ENCODE results near the gene DUSP16.
"Not testable (repeated sequence)": the region's sequence is repeated elsewhere in the genome, so short reads cannot be mapped to it uniquely, and the experiment has no call there.

The DUSP16 gene

GRCh38 chr12:12608557-12608957, 45.9 kb upstream of the DUSP16 start:
- ChIA-PET CTCF (interaction anchor here (0.7 kb wide), 1 partner anchor 9 kb away, joined by 3 read pairs; no protein-coding TSS in a partner anchor), POLR2A (no interaction called here)
- no peak for DNase-seq (ENCODE audit: extremely low spot score)
- TF ChIP-seq BHLHE40 (IDR thresholded peaks at IDR 0.05; ENCODE audit: borderline replicate concordance) (no peak), FOXA1 (IDR thresholded peaks at IDR 0.05) (no peak), FOXK2 (IDR thresholded peaks at IDR 0.05) (no peak), NFRKB (IDR thresholded peaks at IDR 0.05) (no peak), L3MBTL2 (conservative IDR thresholded peaks at IDR 0.05) (no peak), SP1 (IDR thresholded peaks at IDR 0.05) (no peak), TARDBP (IDR thresholded peaks at IDR 0.05) (no peak), SUZ12 (IDR thresholded peaks at IDR 0.05) (no peak)

DNA sequence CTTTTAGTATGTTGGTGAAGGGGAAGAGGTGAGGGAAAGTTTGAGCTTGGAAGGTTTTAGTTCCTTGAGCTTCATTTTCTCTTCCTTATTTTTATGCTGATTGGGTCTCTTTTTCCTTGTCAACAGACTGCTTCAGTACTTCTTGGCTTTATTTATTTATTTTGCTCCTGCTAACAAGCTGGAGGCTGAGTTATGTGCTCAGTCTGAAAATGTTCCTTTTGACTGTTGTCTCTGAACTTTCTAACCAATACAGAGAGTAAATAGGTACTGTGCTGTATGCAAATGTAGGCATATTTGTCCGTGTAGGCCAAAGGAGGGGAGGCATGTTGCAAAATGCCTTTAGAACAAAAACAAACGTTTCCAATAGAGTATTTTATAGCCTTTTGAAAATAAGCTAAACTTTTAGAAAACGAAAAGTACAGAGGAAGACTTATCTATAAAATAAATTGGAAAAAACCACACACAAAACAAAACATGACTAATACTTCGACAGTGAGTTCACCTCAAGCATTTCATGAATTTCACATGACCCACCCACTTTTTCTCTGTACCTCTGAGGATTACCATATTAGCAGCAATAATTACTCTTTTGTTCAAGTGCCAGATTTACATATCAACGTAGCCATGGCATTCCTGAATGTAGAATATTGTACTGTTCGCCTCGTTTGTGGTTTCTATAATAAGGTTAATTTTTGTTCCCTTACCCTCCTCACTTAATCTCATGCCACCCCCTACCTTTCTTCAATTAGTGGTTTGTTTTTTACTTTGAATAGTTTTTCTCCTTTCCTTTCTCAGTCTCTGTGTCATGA, 44.3 kb upstream of the DUSP16 start:
- POLR2A ChIA-PET = no interaction called here
- no peak for DNase-seq (ENCODE audit: extremely low spot score)
- no peak for TF ChIP-seq ARNT (IDR thresholded peaks at IDR 0.05)
- no peak for TF ChIP-seq SP1 (IDR thresholded peaks at IDR 0.05)
- TF ChIP-seq LEF1 (IDR thresholded peaks at IDR 0.05; ENCODE audit: borderline replicate concordance) = no peak
- no peak for TF ChIP-seq HDGF (IDR thresholded peaks at IDR 0.05; ENCODE audit: borderline replicate concordance)
- no peak for TF ChIP-seq TARDBP (IDR thresholded peaks at IDR 0.05)
- no peak for TF ChIP-seq ELF4 (IDR thresholded peaks at IDR 0.05)
- CTCF ChIA-PET = interaction anchor here (0.6 to 1.0 kb wide), 2 partner anchors 212 to 230 kb away, joined by 3 to 4 read pairs; no protein-coding TSS in a partner anchor

DNA sequence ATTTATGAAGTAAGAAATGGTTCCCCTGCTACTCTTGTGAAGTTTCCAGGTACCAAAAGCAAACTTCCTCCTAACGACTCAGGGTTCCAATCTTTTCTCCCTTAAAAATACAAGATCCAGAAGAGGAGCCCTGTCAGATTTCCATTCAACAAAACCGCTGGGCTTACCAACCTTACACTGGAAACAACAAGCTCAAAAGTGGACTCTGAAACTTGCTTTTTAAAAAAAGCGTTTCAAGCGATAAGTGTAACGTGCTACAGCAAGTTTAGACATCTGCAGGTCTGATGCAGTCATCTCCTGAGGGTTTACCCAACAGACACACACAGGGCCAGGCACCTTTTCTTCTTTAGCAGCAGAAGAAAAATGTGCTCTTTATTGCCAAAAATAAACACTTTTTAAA, 42.1 kb upstream of the DUSP16 start:
- POLR2A ChIA-PET = interaction anchor here (0.6 kb wide), 1 partner anchor 12 kb away, joined by 3 read pairs; no protein-coding TSS in a partner anchor
- CTCF ChIA-PET = no interaction called here
- DNase-seq (ENCODE audit: extremely low spot score) = no peak
- TF ChIP-seq, protein P1, sequence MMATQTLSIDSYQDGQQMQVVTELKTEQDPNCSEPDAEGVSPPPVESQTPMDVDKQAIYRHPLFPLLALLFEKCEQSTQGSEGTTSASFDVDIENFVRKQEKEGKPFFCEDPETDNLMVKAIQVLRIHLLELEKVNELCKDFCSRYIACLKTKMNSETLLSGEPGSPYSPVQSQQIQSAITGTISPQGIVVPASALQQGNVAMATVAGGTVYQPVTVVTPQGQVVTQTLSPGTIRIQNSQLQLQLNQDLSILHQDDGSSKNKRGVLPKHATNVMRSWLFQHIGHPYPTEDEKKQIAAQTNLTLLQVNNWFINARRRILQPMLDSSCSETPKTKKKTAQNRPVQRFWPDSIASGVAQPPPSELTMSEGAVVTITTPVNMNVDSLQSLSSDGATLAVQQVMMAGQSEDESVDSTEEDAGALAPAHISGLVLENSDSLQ (IDR thresholded peaks at IDR 0.05) = no peak
- TF ChIP-seq ZNF384 (IDR thresholded peaks at IDR 0.05) = no peak

- TF ChIP-seq TARDBP (IDR thresholded peaks at IDR 0.05) (no peak), SP1 (IDR thresholded peaks at IDR 0.05) (no peak), CTBP1 (IDR thresholded peaks at IDR 0.05; ENCODE audit: borderline replicate concordance) (no peak), FOXM1 (IDR thresholded peaks at IDR 0.05; ENCODE audit: borderline replicate concordance) (no peak)
- POLR2A ChIA-PET = interaction anchor here (0.7 kb wide), 1 partner anchor 11 kb away, joined by 4 read pairs; the partner anchor contains the start of gene CREBL2
- no peak for DNase-seq (ENCODE audit: extremely low spot score)
- CTCF ChIA-PET = interaction anchor here (0.6 kb wide), 1 partner anchor 187 kb away, joined by 3 read pairs; no protein-coding TSS in a partner anchor
Observed at GRCh38 chr12:12600659-12601058, 38.0 kb upstream of the DUSP16 start.

DNA sequence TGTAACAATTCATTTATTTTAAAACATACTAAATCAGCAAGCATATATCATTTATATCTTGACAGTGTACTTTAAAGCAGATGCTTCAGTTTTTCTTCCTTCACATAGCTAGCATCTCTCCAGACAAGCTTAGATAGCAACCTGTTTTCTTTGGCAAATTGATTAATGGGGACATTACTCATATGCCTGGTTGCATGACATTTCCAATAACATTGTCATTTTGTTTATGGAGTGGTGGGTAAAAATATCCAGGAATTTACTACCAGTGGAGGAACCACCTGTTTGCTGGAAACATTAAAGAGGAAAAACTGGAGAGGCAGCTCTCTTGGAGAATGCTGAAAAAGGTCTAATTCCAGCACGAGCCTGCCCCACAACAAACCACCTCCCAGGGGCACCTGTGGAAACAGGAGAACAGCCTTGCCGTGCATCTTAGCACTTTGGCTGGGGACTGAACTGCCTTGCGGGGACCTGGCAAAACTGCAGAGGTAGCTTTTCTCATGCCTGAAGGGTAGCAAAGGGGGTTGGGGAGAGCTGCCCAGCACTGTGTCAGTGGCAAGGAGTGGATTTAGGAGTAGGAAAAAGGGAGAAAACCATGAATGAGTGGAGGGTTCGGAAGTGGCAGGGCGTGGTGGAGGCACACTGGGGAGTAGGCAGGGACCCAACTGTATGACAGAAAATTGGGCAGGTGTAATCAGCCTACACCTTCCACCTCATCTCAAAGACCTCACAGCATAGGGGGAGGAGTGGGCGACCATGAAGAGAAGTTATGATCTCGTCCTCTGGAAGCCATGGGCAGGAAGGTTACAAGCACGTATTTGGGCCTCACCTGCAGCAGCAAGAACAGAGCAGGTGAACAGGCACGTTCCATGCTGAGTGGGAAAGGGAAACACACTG, 37.3 kb upstream of the DUSP16 start:
- ChIA-PET POLR2A (interaction anchor here (1.3 to 1.7 kb wide), 2 partner anchors 12 to 243 kb away, joined by 3 to 7 read pairs; partner anchors contain the start of genes BORCS5 and CREBL2), CTCF (interaction anchor here (0.6 to 1.5 kb wide), 3 partner anchors 8 to 188 kb away, joined by 3 read pairs; no protein-coding TSS in a partner anchor)
- TF ChIP-seq LEF1 (IDR thresholded peaks at IDR 0.05; ENCODE audit: borderline replicate concordance) (no peak), HDGF (IDR thresholded peaks at IDR 0.05; ENCODE audit: borderline replicate concordance) (no peak)
- TF ChIP-seq, protein P1 (IDR thresholded peaks at IDR 0.05) = peak; percentile 38
- DNase-seq (ENCODE audit: extremely low spot score) = no peak

DNA sequence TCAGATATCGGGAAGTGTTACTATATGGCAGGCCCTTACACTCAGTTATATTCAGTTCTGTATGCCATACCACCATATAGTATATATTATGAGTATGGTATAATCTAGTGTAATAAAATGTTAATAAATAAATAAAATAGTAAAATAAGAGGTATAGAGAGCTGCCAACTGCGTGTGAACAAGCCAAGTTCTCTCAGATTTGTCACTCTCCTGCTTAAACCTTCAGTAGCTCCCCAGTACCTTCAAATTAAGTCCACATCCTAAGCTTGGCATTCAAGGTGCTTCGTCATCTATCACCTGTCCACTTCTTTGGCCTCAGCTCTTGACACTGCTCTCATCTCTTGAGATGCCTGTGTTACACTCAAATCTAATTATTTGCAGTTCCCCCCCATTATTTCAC, 36.2 kb upstream of the DUSP16 start:
- no peak for DNase-seq (ENCODE audit: extremely low spot score)
- ChIA-PET POLR2A (interaction anchor here (1.7 kb wide), 1 partner anchor 13 kb away, joined by 7 read pairs; the partner anchor contains the start of gene CREBL2), CTCF (interaction anchor here (1.5 kb wide), 1 partner anchor 12 kb away, joined by 3 read pairs; no protein-coding TSS in a partner anchor)
- TF ChIP-seq BHLHE40 (IDR thresholded peaks at IDR 0.05; ENCODE audit: borderline replicate concordance) = no peak
- no peak for TF ChIP-seq HDGF (IDR thresholded peaks at IDR 0.05; ENCODE audit: borderline replicate concordance)
- TF ChIP-seq ELF4 (IDR thresholded peaks at IDR 0.05) = no peak
- TF ChIP-seq TARDBP (IDR thresholded peaks at IDR 0.05) = no peak
- TF ChIP-seq FOXM1 (IDR thresholded peaks at IDR 0.05; ENCODE audit: borderline replicate concordance) = no peak
- TF ChIP-seq FOXA1 (IDR thresholded peaks at IDR 0.05) = no peak
- TF ChIP-seq CTBP1 (IDR thresholded peaks at IDR 0.05; ENCODE audit: borderline replicate concordance) = no peak

DNA sequence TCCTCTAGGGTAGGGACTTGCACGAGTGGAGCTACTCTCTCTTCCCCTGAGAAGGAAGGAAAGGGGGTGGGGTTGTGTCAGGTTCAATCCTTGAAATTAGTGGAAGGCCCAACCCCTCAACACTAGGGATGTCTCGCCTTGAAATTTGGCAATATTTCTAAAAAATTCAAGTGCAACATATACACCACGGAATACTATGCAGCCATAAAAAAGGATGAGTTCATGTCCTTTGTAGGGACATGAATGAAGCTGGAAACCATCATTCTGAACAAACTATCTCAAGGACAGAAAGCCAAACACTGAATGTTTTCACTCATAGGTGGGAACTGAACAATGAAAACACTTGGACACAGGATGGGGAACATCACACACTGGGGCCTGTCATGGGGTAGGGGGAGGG, 33.9 kb upstream of the DUSP16 start:
- DNase-seq (ENCODE audit: extremely low spot score); CTCF ChIA-PET: not testable (repeated sequence)
- POLR2A ChIA-PET = interaction anchor here (1.0 kb wide), 1 partner anchor 36 kb away, joined by 3 read pairs; no protein-coding TSS in a partner anchor

DNA sequence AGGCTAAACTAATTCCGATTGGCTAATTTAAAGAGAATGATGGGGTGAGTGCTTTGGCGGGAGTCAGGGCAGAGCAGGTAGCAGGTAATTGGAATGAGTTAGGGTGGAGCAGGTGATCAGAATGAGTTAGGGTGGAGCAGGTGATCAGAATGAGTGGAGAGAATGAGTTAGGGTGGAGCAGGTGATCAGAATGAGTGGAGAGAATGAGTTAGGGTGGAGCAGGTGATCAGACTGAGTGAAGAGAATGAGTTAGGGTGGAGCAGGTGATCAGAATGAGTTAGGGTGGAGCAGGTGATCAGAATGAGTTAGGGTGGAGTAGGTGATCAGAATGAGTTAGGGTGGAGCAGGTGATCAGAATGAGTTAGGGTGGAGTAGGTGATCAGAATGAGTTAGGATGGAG, 33.3 kb upstream of the DUSP16 start:
- POLR2A ChIA-PET = interaction anchor here (0.7 to 1.0 kb wide), 2 partner anchors 9 to 35 kb away, joined by 3 read pairs; no protein-coding TSS in a partner anchor
- CTCF ChIA-PET; DNase-seq (ENCODE audit: extremely low spot score): not testable (repeated sequence)

All from HEK293T (cell line).